ENCODE results near the gene KIF26B. TPM values are rescaled to one million over a fixed set of nuclear protein-coding genes. Genes with fewer than 3 reads are reported as not detected.
"Not testable (repeated sequence)": the region's sequence is repeated elsewhere in the genome, so short reads cannot be mapped to it uniquely, and the experiment has no call there.

Gene KIF26B
- total and polyA plus RNA-seq, 8 donors: 0.15 to 3.2 (median 0.89) TPM; not detected in 1

DNA sequence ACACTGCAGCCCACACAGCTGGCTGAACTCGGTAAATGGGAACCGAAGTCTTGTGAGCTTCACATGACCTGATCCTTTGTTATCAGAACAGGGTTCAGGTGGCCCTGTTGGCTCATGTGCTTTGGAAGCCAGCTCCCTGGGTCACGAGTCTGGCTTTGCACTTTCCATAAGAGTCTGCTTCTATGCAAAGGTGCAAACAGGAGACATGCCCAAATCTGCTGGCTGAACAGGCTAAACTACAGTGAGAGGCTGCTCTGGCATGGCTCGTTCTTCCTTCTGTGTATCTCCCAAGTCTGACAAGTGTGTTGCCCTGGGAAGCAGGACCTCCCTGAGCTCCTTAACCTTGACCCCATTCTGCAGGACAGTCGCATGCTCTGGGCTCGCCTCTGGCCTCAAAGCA, 549.6 kb downstream of the KIF26B start:
- Histone ChIP-seq H3K9me3 (no peaks in the 10 kb centered on the region), H3K27me3 (no peaks in the 10 kb centered on the region), H3K36me3 (no peaks in the 10 kb centered on the region), H3K4me1 (no peaks in the 10 kb centered on the region), H3K4me3 (no peak overlapping the region), H3K27ac (no peak overlapping the region)
- WGBS, 5 donors: 80 to 93% (median 84%) methylated on average over 5 to 6 of the region's 6 CpGs
- intact Hi-C loops (cut with DNase I; ENCODE audit: low total_unique reads): no loop called here
- DNase-seq: no peak
- TF ChIP-seq POLR2A (IDR thresholded peaks at IDR 0.05): no peak

DNA sequence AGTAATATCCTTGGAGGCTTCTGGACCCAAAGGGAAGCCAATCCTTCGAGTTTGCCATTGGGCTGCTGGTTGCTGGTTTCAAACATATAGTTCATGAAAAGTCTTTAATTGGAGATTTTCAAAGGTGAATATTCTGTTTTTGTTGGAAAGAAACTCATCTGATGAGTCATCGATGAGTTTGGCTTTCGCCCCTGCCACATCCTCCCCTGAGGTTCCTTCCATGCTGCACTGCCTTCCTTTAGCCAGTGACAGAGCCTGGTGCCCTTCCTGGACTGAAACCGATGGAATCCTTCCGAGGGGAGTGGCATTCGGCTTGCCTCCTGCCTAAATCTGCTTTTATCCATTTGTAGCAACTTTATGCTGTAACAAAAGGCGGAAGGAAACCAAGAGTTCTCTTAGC, 550.0 kb downstream of the KIF26B start:
- Histone ChIP-seq H3K27ac (no peak overlapping the region), H3K27me3 (no peaks in the 10 kb centered on the region), H3K4me3 (no peak overlapping the region), H3K9me3 (no peaks in the 10 kb centered on the region), H3K36me3 (no peaks in the 10 kb centered on the region), H3K4me1 (no peaks in the 10 kb centered on the region)
- no peak for DNase-seq
- intact Hi-C loops (cut with DNase I; ENCODE audit: low total_unique reads): no loop called here
- WGBS, 5 donors: 75 to 90% (median 86%) methylated on average over 7 of the region's 7 CpGs
- no peak for TF ChIP-seq EP300 (IDR thresholded peaks at IDR 0.05)
- TF ChIP-seq, protein P1, sequence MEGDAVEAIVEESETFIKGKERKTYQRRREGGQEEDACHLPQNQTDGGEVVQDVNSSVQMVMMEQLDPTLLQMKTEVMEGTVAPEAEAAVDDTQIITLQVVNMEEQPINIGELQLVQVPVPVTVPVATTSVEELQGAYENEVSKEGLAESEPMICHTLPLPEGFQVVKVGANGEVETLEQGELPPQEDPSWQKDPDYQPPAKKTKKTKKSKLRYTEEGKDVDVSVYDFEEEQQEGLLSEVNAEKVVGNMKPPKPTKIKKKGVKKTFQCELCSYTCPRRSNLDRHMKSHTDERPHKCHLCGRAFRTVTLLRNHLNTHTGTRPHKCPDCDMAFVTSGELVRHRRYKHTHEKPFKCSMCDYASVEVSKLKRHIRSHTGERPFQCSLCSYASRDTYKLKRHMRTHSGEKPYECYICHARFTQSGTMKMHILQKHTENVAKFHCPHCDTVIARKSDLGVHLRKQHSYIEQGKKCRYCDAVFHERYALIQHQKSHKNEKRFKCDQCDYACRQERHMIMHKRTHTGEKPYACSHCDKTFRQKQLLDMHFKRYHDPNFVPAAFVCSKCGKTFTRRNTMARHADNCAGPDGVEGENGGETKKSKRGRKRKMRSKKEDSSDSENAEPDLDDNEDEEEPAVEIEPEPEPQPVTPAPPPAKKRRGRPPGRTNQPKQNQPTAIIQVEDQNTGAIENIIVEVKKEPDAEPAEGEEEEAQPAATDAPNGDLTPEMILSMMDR (IDR thresholded peaks at IDR 0.05): no peak

DNA sequence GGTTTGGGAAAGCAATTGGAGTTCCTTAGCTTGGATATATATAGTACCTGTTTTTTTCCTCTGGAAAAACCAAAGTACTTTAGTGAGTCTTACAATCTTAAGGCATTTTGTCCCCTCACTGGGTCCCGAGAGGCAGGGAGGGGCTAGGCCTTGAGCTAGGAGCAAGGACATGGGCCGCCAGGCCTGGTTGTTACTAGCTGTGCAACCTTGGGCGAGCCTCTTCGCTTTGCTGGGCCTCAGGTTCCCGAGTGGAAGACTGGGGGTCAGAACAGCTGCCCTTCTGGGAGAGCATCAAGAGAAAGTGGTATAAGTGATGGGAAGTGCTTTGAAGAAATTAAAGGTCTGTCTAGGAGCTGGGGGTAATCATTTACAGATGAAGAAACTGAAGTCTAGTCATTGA, 553.2 kb downstream of the KIF26B start:
- Histone ChIP-seq H3K4me3 (no peak overlapping the region), H3K27me3 (no peaks in the 10 kb centered on the region), H3K36me3 (no peaks in the 10 kb centered on the region), H3K9me3 (no peaks in the 10 kb centered on the region), H3K27ac (no peak overlapping the region), H3K4me1 (no peaks in the 10 kb centered on the region)
- no peak for TF ChIP-seq POLR2AphosphoS5 (IDR thresholded peaks at IDR 0.05)
- TF ChIP-seq, protein P1 (IDR thresholded peaks at IDR 0.05): no peak
- TF ChIP-seq POLR2A (IDR thresholded peaks at IDR 0.05): no peak
- no peak for TF ChIP-seq EP300 (IDR thresholded peaks at IDR 0.05)
- 90 to 99% (median 93%) methylated on average over 5 of the region's 5 CpGs for WGBS, 5 donors
- no peak for DNase-seq
- intact Hi-C loops (cut with DNase I; ENCODE audit: low total_unique reads): no loop called here

DNA sequence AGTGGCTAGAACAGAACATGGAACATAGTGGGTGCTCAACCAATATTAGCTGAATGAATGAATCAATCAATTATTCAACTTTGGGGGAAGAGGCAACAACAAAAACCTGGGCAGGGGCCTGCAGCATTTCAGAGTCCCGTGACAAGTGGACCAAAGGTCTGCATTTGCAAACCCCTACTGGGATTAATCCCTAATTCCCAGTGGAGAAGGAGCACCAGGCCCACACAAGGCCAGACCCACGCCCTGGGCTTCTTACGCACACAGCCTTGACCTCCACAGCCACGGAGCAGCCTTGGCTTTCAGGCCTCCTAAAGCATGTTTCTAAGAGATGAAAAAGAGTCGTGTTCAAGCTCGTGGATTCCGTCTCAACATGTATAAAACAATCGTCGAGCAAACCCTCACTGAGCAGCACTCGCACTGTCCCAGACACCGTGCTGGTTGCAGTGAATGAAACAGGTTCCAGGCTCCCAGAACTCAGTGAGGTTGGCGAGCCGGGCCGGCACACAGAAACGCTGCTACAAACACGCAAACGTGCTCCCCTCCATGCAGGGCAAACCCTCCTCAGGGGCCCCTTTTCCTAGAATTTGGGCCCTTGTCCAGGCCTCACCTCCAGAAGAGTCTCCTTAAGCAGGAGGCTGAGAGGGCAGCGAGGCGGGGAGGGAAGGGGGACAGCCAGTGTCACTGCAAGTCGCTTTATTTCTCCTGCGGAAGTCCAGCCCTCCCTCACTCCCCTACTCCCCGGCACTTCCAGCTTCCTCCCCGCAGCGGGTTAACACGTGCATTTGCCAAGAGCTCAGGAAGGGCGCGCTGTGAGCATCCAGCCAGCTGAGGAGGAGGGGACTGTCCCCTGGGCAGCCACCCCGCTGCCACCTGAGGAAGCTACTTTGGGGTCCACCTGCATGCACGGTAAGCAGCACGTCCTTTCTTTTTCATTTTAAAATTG, 556.4 kb downstream of the KIF26B start:
- H3K27me3 ChIP-seq: no peaks in the 10 kb centered on the region
- H3K9me3 ChIP-seq: no peaks in the 10 kb centered on the region
- TF ChIP-seq, protein P1 (IDR thresholded peaks at IDR 0.05): no peak
- TF ChIP-seq EP300 (IDR thresholded peaks at IDR 0.05) (no peak), POLR2AphosphoS5 (IDR thresholded peaks at IDR 0.05) (no peak), POLR2A (IDR thresholded peaks at IDR 0.05) (no peak)
- DNase-seq: no peak
- H3K4me1 ChIP-seq: no peaks in the 10 kb centered on the region
- no peaks in the 10 kb centered on the region for H3K36me3 ChIP-seq
- intact Hi-C loops (cut with DNase I; ENCODE audit: low total_unique reads): no loop called here
- 66 to 72% (median 69%) methylated on average over 29 to 30 of the region's 30 CpGs for WGBS, 5 donors
- no peak overlapping the region for H3K4me3 ChIP-seq
- H3K27ac ChIP-seq: no peak overlapping the region

- DNase-seq; H3K27ac ChIP-seq; H3K4me1 ChIP-seq; H3K9me3 ChIP-seq; H3K4me3 ChIP-seq; H3K36me3 ChIP-seq; H3K27me3 ChIP-seq; intact Hi-C loops (cut with DNase I; ENCODE audit: low total_unique reads): not testable (repeated sequence)
- WGBS, 5 donors: 78 to 93% (median 83%) methylated on average over 3 of the region's 3 CpGs
Observed at GRCh38 chr1:245714027-245714426, 559.2 kb downstream of the KIF26B start.

Measured in stomach (tissue), 9 donors.